ENCODE measurements around the gene CDH24. TPM values are rescaled to one million over a fixed set of nuclear protein-coding genes. Genes with fewer than 3 reads are reported as not detected.
A peak's percentile ranks its signal among the peaks of the same experiment; 100 is the strongest.

Gene CDH24
- total and polyA plus RNA-seq, 2 of the 13 experiments (the other 11 are each of a cell fraction or from before 2014, with no cell fraction given) = 0.69 to 0.99 TPM

DNA sequence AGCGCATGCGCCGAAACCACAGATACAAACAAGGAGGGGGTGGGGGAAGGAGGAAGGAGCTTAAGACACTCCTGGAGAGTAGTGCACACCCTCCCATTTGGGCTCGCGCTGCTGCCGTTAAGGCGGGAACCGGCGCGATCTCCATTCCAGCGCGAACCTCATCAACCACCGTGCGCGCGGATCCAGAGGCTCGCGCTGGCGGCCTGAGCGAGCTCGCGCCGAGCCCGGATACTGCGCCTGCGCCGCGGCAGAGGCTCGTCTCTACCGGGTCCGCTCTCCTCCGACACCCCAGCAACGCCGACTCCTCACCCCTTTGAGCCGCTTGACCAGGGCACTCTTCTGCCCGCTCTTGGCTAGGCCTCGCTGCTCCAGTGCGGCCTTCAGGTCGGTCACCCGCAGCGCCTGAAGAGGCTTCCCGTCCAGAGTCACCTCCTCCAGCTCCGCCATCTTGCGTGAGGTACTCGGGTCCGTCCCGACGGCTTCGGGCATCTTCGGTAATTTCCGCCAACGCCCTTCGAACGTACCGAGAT, 37.4 kb upstream of the CDH24 start, which contains the start of gene ACIN1 (continued):
- TF ChIP-seq, protein P1, sequence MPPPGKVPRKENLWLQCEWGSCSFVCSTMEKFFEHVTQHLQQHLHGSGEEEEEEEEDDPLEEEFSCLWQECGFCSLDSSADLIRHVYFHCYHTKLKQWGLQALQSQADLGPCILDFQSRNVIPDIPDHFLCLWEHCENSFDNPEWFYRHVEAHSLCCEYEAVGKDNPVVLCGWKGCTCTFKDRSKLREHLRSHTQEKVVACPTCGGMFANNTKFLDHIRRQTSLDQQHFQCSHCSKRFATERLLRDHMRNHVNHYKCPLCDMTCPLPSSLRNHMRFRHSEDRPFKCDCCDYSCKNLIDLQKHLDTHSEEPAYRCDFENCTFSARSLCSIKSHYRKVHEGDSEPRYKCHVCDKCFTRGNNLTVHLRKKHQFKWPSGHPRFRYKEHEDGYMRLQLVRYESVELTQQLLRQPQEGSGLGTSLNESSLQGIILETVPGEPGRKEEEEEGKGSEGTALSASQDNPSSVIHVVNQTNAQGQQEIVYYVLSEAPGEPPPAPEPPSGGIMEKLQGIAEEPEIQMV (CRISPR knock-in tag; IDR thresholded peaks at IDR 0.05; ENCODE audit: low read depth) = peak; percentile 100
- TF ChIP-seq SCMH1 (CRISPR knock-in tag; IDR thresholded peaks at IDR 0.05; ENCODE audit: borderline replicate concordance) (no peak), POGZ (CRISPR knock-in tag; IDR thresholded peaks at IDR 0.05) (peak; percentile 76; the same call in 1 of the 2 replicates), ZNF333 (CRISPR knock-in tag; IDR thresholded peaks at IDR 0.05; ENCODE audit: borderline replicate concordance) (peak; percentile 99), ZNF850 (CRISPR knock-in tag; conservative IDR thresholded peaks at IDR 0.05) (no peak; the same call in 1 of the 2 replicates), HOXD1 (CRISPR knock-in tag; IDR thresholded peaks at IDR 0.05) (peak; percentile 98), ZZZ3 (CRISPR knock-in tag; IDR thresholded peaks at IDR 0.05; ENCODE audit: borderline replicate concordance) (peak; percentile 93; the same call in 1 of the 2 replicates), THYN1 (CRISPR knock-in tag; IDR thresholded peaks at IDR 0.05; ENCODE audit: borderline replicate concordance, low read depth) (peak; percentile 94; the same call in 1 of the 2 replicates), ZSCAN31 (CRISPR knock-in tag; IDR thresholded peaks at IDR 0.05; ENCODE audit: low read depth) (peak; percentile 97), BRCA1 (CRISPR knock-in tag; IDR thresholded peaks at IDR 0.05) (peak; percentile 97; the same call in 1 of the 2 replicates), NFKB2 (CRISPR knock-in tag; IDR thresholded peaks at IDR 0.05; ENCODE audit: borderline replicate concordance) (peak; percentile 98), SIX1 (CRISPR knock-in tag; IDR thresholded peaks at IDR 0.05; ENCODE audit: borderline replicate concordance) (peak; percentile 67; the same call in 1 of the 2 replicates), CBX1 (IDR thresholded peaks at IDR 0.05; ENCODE audit: low read depth) (peak; percentile 84), ZNF530 (CRISPR knock-in tag; IDR thresholded peaks at IDR 0.05; ENCODE audit: low read depth) (no peak), TCF7 (IDR thresholded peaks at IDR 0.05; ENCODE audit: low read depth) (no peak), NFIC (IDR thresholded peaks at IDR 0.05; ENCODE audit: low read length) (no peak), ZNF776 (CRISPR knock-in tag; IDR thresholded peaks at IDR 0.05) (peak; percentile 99), ZFP41 (CRISPR knock-in tag; IDR thresholded peaks at IDR 0.05; ENCODE audit: borderline replicate concordance) (no peak), ZNF354B (CRISPR knock-in tag; IDR thresholded peaks at IDR 0.05) (peak; percentile 98), YEATS2 (CRISPR knock-in tag; IDR thresholded peaks at IDR 0.05; ENCODE audit: borderline replicate concordance) (no peak; the same call in 1 of the 2 replicates), ZFAT (CRISPR knock-in tag; conservative IDR thresholded peaks at IDR 0.05) (0 out of 2 replicates have a peak, but pooled peaks have one; percentile 70), HNRNPLL (IDR thresholded peaks at IDR 0.05; ENCODE audit: low read depth, low read length, poor library complexity, severe bottlenecking) (peak; percentile 88)
- TF ChIP-seq, protein P2, sequence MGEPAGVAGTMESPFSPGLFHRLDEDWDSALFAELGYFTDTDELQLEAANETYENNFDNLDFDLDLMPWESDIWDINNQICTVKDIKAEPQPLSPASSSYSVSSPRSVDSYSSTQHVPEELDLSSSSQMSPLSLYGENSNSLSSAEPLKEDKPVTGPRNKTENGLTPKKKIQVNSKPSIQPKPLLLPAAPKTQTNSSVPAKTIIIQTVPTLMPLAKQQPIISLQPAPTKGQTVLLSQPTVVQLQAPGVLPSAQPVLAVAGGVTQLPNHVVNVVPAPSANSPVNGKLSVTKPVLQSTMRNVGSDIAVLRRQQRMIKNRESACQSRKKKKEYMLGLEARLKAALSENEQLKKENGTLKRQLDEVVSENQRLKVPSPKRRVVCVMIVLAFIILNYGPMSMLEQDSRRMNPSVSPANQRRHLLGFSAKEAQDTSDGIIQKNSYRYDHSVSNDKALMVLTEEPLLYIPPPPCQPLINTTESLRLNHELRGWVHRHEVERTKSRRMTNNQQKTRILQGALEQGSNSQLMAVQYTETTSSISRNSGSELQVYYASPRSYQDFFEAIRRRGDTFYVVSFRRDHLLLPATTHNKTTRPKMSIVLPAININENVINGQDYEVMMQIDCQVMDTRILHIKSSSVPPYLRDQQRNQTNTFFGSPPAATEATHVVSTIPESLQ (CRISPR knock-in tag; conservative IDR thresholded peaks at IDR 0.05) = peak; percentile 18; the same call in 1 of the 2 replicates
- TF ChIP-seq, protein P3, sequence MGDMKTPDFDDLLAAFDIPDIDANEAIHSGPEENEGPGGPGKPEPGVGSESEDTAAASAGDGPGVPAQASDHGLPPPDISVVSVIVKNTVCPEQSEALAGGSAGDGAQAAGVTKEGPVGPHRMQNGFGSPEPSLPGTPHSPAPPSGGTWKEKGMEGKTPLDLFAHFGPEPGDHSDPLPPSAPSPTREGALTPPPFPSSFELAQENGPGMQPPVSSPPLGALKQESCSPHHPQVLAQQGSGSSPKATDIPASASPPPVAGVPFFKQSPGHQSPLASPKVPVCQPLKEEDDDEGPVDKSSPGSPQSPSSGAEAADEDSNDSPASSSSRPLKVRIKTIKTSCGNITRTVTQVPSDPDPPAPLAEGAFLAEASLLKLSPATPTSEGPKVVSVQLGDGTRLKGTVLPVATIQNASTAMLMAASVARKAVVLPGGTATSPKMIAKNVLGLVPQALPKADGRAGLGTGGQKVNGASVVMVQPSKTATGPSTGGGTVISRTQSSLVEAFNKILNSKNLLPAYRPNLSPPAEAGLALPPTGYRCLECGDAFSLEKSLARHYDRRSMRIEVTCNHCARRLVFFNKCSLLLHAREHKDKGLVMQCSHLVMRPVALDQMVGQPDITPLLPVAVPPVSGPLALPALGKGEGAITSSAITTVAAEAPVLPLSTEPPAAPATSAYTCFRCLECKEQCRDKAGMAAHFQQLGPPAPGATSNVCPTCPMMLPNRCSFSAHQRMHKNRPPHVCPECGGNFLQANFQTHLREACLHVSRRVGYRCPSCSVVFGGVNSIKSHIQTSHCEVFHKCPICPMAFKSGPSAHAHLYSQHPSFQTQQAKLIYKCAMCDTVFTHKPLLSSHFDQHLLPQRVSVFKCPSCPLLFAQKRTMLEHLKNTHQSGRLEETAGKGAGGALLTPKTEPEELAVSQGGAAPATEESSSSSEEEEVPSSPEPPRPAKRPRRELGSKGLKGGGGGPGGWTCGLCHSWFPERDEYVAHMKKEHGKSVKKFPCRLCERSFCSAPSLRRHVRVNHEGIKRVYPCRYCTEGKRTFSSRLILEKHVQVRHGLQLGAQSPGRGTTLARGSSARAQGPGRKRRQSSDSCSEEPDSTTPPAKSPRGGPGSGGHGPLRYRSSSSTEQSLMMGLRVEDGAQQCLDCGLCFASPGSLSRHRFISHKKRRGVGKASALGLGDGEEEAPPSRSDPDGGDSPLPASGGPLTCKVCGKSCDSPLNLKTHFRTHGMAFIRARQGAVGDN (CRISPR knock-in tag; IDR thresholded peaks at IDR 0.05) = peak; percentile 97
